ENCODE measurements around the gene DENND5B. TPM values are rescaled to one million over a fixed set of nuclear protein-coding genes. Genes with fewer than 3 reads are reported as not detected.

Gene DENND5B
- total and polyA plus RNA-seq, 10 of the 15 experiments (the other 5 are each of a cell fraction or from before 2014, with no cell fraction given): 0.39 to 32.5 (median 20.6) TPM

GRCh38 chr12:31568498-31568897 is 22.4 kb downstream of the DENND5B start (continued):
- no peak for TF ChIP-seq ZBTB40 (IDR thresholded peaks at IDR 0.05; ENCODE audit: borderline replicate concordance)
- no peak for TF ChIP-seq IKZF2 (IDR thresholded peaks at IDR 0.05)
- TF ChIP-seq CHD2 (IDR thresholded peaks at IDR 0.05; ENCODE audit: borderline replicate concordance, low read depth, low read length): no peak

GRCh38 chr12:31567029-31567428 is 23.9 kb downstream of the DENND5B start:
- BruUV-seq (replicated peaks): no TSS peak
- DNase-seq (ENCODE audit: low read depth, low spot score): no peak
- in situ Hi-C loops (cut with MboI): no loop called here
- no peak for FAIRE-seq
- Histone ChIP-seq H3K4me1 (ENCODE audit: control insufficient read depth, insufficient read depth, low read length) (peaks cover 30% of the 10 kb centered on the region), H3K9me3 (replicated peaks; ENCODE audit: control insufficient read depth, insufficient read depth, low read length) (no peaks in the 10 kb centered on the region), H3K27me3 (replicated peaks in 1 of 2; ENCODE audit: control insufficient read depth in 2 of 2, insufficient read depth in 2 of 2, low read length in 1 of 2) (no peaks in the 10 kb centered on the region), H3K4me3 (no peak overlapping the region), H3K27ac (ENCODE audit: control insufficient read depth, insufficient read depth) (no peak overlapping the region), H4K20me1 (ENCODE audit: control insufficient read depth, insufficient read depth) (no peaks in the 10 kb centered on the region), H3K4me2 (ENCODE audit: control insufficient read depth, insufficient read depth) (no peak overlapping the region), H2AFZ (ENCODE audit: control insufficient read depth, low read depth, low read length) (no peak overlapping the region), H3K9ac (ENCODE audit: control insufficient read depth, insufficient read depth, low read length) (no peak overlapping the region), H3K36me3 (ENCODE audit: control insufficient read depth in 2 of 2, insufficient read depth in 2 of 2, low read length in 1 of 2) (no peaks in the 10 kb centered on the region; a peak in 1 of 4 replicates), H3K79me2 (ENCODE audit: control insufficient read depth, insufficient read depth, low read length) (peaks cover 81% of the 10 kb centered on the region)
- ChIA-PET POLR2A (no interaction called here), CTCF (interaction anchor here (1.0 kb wide), 1 partner anchor 9 kb away, joined by 3 read pairs; no protein-coding TSS in a partner anchor), RAD21 (ENCODE audit: unreplicated experiment) (interaction anchor here (1.1 kb wide), 1 partner anchor 11 kb away, joined by 3 read pairs; no protein-coding TSS in a partner anchor), SMC1A (ENCODE audit: uncharacterized antibody, unreplicated experiment) (no interaction called here)
- intact Hi-C loops (cut with micrococcal nuclease; ENCODE audit: unreplicated experiment): no loop called here
- WGBS (ENCODE audit: insufficient coverage, insufficient replicate concordance, low lambda C conversion rate, missing lambda C conversion rate): 100% methylated on average over 2 of the region's 2 CpGs
- ATAC-seq: no peak
- TF ChIP-seq SMC3 (IDR thresholded peaks at IDR 0.05; ENCODE audit: borderline replicate concordance, low read length): no peak
- TF ChIP-seq HDAC2 (IDR thresholded peaks at IDR 0.05): no peak
- no peak for TF ChIP-seq NRF1 (conservative IDR thresholded peaks at IDR 0.05; ENCODE audit: low read depth, low read length)
- no peak for TF ChIP-seq NR2C1 (IDR thresholded peaks at IDR 0.05)
- no peak for TF ChIP-seq NFYA (IDR thresholded peaks at IDR 0.05; ENCODE audit: borderline replicate concordance, low read depth, low read length)
- no peak for TF ChIP-seq CHD2 (IDR thresholded peaks at IDR 0.05; ENCODE audit: borderline replicate concordance, low read depth, low read length)
- no peak for TF ChIP-seq MTA3 (IDR thresholded peaks at IDR 0.05; ENCODE audit: borderline replicate concordance, low read length)
- TF ChIP-seq PML (IDR thresholded peaks at IDR 0.05; ENCODE audit: low read length): no peak
- TF ChIP-seq RAD51 (IDR thresholded peaks at IDR 0.05): no peak
- TF ChIP-seq ZNF592 (IDR thresholded peaks at IDR 0.05): no peak
- TF ChIP-seq RELA (IDR thresholded peaks at IDR 0.05; ENCODE audit: borderline replicate concordance, partially characterized antibody): no peak
- no peak for TF ChIP-seq E2F4 (IDR thresholded peaks at IDR 0.05; ENCODE audit: low read depth, low read length)

All from GM12878 (cell line).